SK-N-SH (cell line): Measurements from ENCODE around the gene SCN8A. TPM values are rescaled to one million over a fixed set of nuclear protein-coding genes. Genes with fewer than 3 reads are reported as not detected.

Experiments
- CTCF ChIA-PET: fragments of 300-600, 350-600 bp; formaldehyde crosslinking; extraction: SDS; loops from one replicate; lab custom pipeline; 2021; lab: Yijun Ruan, JAX
- POLR2A ChIA-PET: fragments of 350-600 bp; sonication (Branson Sonifier 250); formaldehyde crosslinking; extraction: SDS; loops from one replicate; lab custom pipeline; 2020; ENCODE audit warnings: antibody characterized with exemption, inconsistent platforms; lab: Yijun Ruan, JAX
- DNase-seq: peaks from one replicate; pipeline ENCODE4 v3.0.0; 2012
- H2AFZ ChIP-seq: fragments of 200-600 bp; sonication (generic); 2 replicates; pipeline ENCODE4 v1.8.1; 2016; ENCODE audit warnings: antibody characterized with exemption, mild to moderate bottlenecking, low read depth
- H3F3A ChIP-seq: fragments of 200-600 bp; sonication (generic); replicated peaks from 2 replicates; pipeline ENCODE3; 2016; ENCODE audit warnings: antibody characterized with exemption, mild to moderate bottlenecking; ENCODE audit not compliant: insufficient read depth
- H3K27ac ChIP-seq, 2 experiments: fragments of 200-500 bp in 1 of 2; fragments of 200-600 bp in 1 of 2; sonication (Bioruptor generic) in 1 of 2; sonication (generic), shearing (Covaris generic) in 1 of 2; 2 replicates each; pipeline versions ENCODE4 v1.5.1 to v1.6.1; 2014 to 2016; ENCODE audit warnings: low read depth in 2 of 2, inconsistent platforms in 1 of 2, low read length in 1 of 2, mild to moderate bottlenecking in 1 of 2, mixed read lengths in 1 of 2
- H3K27me3 ChIP-seq: fragments of 200-600 bp; sonication (generic), shearing (Covaris generic); 2 replicates; pipeline ENCODE4 v1.6.1; 2016; ENCODE audit warnings: mixed run types; ENCODE audit not compliant: insufficient read depth
- H3K36me3 ChIP-seq, 2 experiments: fragments of 200-500 bp in 1 of 2; fragments of 200-600 bp in 1 of 2; sonication (Bioruptor generic) in 1 of 2; sonication (generic) in 1 of 2; replicated peaks in 1 of 2; 2 replicates each; pipeline versions ENCODE3 to v1.5.1; 2014 to 2016; ENCODE audit warnings: low read length in 1 of 2, mild to moderate bottlenecking in 1 of 2; ENCODE audit not compliant: insufficient read depth in 2 of 2, control insufficient read depth in 1 of 2
- H3K4me1 ChIP-seq, 2 experiments: fragments of 200-500 bp in 1 of 2; fragments of 200-600 bp in 1 of 2; sonication (Bioruptor generic) in 1 of 2; sonication (generic), shearing (Covaris generic) in 1 of 2; 2 replicates each; pipeline versions ENCODE4 v1.5.1 to v1.6.1; 2014 to 2016; ENCODE audit warnings: low read depth in 1 of 2, low read length in 1 of 2, mixed run types in 1 of 2; ENCODE audit not compliant: insufficient read depth in 2 of 2, control insufficient read depth in 1 of 2
- H3K4me2 ChIP-seq: fragments of 200-600 bp; sonication (generic), shearing (Covaris generic); 2 replicates; pipeline ENCODE4 v1.6.1; 2017; ENCODE audit warnings: mixed run types
- H3K4me3 ChIP-seq, 2 experiments: fragments of 200-500 bp in 1 of 2; fragments of 200-600 bp in 1 of 2; sonication (Bioruptor generic) in 1 of 2; sonication (generic), shearing (Covaris generic) in 1 of 2; 2 replicates each; pipeline versions ENCODE4 v1.5.1 to v1.8.1; 2014 to 2016; ENCODE audit warnings: low read depth in 2 of 2, inconsistent platforms in 1 of 2, low read length in 1 of 2, mild to moderate bottlenecking in 1 of 2, mixed read lengths in 1 of 2, moderate library complexity in 1 of 2
- H3K79me2 ChIP-seq: fragments of 200-600 bp; sonication (generic); 2 replicates; pipeline ENCODE4 v1.8.1; 2017; ENCODE audit warnings: mild to moderate bottlenecking; ENCODE audit not compliant: insufficient read depth
- H3K9ac ChIP-seq: fragments of 200-600 bp; sonication (generic); 2 replicates; pipeline ENCODE4 v1.6.1; 2017; ENCODE audit warnings: mixed run types
- H3K9me2 ChIP-seq: fragments of 200-600 bp; sonication (generic); 2 replicates; pipeline ENCODE4 v1.6.1; 2017; ENCODE audit warnings: mixed run types
- H3K9me3 ChIP-seq: fragments of 200-600 bp; sonication (generic); 2 replicates; pipeline ENCODE4 v1.6.1; 2017; ENCODE audit warnings: mixed run types, mild to moderate bottlenecking, moderate library complexity
- H4K20me1 ChIP-seq: fragments of 200-600 bp; sonication (generic); 2 replicates; pipeline ENCODE4 v1.6.1; 2017; ENCODE audit warnings: mild to moderate bottlenecking, mixed run types; ENCODE audit not compliant: insufficient read depth
- CHD2 ChIP-seq: fragments of 150-350 bp; IDR thresholded peaks from 2 replicates; pipeline ENCODE4 v1.6.1; 2018; ENCODE audit warnings: low read length; ENCODE audit not compliant: partially characterized antibody
- EZH2phosphoT487 ChIP-seq: fragments of 200-600 bp; sonication (generic); IDR thresholded peaks from 2 replicates; pipeline ENCODE4 v1.6.1; 2017; ENCODE audit warnings: low read depth, mixed run types, mild to moderate bottlenecking, antibody characterized with exemption, moderate library complexity, borderline replicate concordance
- FOSL2 ChIP-seq: IDR thresholded peaks from 2 replicates; pipeline ENCODE4 v1.4.0; 2012; ENCODE audit warnings: low read depth, mild to moderate bottlenecking, moderate library complexity, borderline replicate concordance
- FOXJ3 ChIP-seq: sonication (generic); formaldehyde crosslinking; IDR thresholded peaks from 2 replicates; pipeline ENCODE4 v1.5.1; 2020; ENCODE audit warnings: mild to moderate bottlenecking, missing genetic modification reagents
- GATA2 ChIP-seq: sonication (generic); formaldehyde crosslinking; IDR thresholded peaks from 2 replicates; pipeline ENCODE4 v1.5.0; 2020; ENCODE audit warnings: mild to moderate bottlenecking, missing genetic modification reagents
- MXI1 ChIP-seq: IDR thresholded peaks from 2 replicates; pipeline ENCODE4 v1.6.1; 2012; ENCODE audit warnings: mild to moderate bottlenecking, low read depth, low read length, improper control_type of control experiment
- NFIC ChIP-seq: IDR thresholded peaks from 2 replicates; pipeline ENCODE4 v1.4.0; 2012; ENCODE audit warnings: borderline replicate concordance
- NRF1 ChIP-seq: IDR thresholded peaks from 2 replicates; pipeline ENCODE4 v1.6.1; 2012; ENCODE audit warnings: low read depth, mild to moderate bottlenecking, low read length
- RAD21 ChIP-seq: IDR thresholded peaks from 2 replicates; pipeline ENCODE4 v1.6.1; 2012; ENCODE audit warnings: mild to moderate bottlenecking, low read length
- RCOR1 ChIP-seq: fragments of 150-350 bp; IDR thresholded peaks from 2 replicates; pipeline ENCODE4 v1.6.1; 2017; ENCODE audit warnings: antibody characterized with exemption, low read length
- RFX5 ChIP-seq: IDR thresholded peaks from 2 replicates; pipeline ENCODE4 v1.6.1; 2012; ENCODE audit warnings: mild to moderate bottlenecking, improper control_type of control experiment, low read length
- RXRA ChIP-seq: IDR thresholded peaks from 2 replicates; pipeline ENCODE4 v1.4.0; 2012; ENCODE audit warnings: low read depth, mild to moderate bottlenecking, borderline replicate concordance
- SIN3A ChIP-seq: IDR thresholded peaks from 2 replicates; pipeline ENCODE4 v1.6.1; 2012; ENCODE audit warnings: low read depth, mild to moderate bottlenecking, low read length, moderate library complexity, borderline replicate concordance
- SMC3 ChIP-seq: IDR thresholded peaks from 2 replicates; pipeline ENCODE4 v1.6.1; 2012; ENCODE audit warnings: low read depth, low read length, improper control_type of control experiment
- TAF1 ChIP-seq: IDR thresholded peaks from 2 replicates; pipeline ENCODE4 v1.6.1; 2012; ENCODE audit warnings: low read depth, mild to moderate bottlenecking, low read length, moderate library complexity, borderline replicate concordance
- TCF12 ChIP-seq: IDR thresholded peaks from 2 replicates; pipeline ENCODE4 v1.4.0; 2012
- TEAD4 ChIP-seq: IDR thresholded peaks from 2 replicates; pipeline ENCODE4 v1.4.0; 2012; ENCODE audit warnings: mild to moderate bottlenecking, borderline replicate concordance; ENCODE audit not compliant: insufficient read depth
- YY1 ChIP-seq: IDR thresholded peaks from 2 replicates; pipeline ENCODE4 v1.4.0; 2012; ENCODE audit warnings: low read depth, mild to moderate bottlenecking
- WGBS: methylation state at CpG from one replicate; pipeline ENCODE4 v1.1.6; 2017; ENCODE audit warnings: low lambda C conversion rate; 5-methylcytosine and 5-hydroxymethylcytosine counted together
- polyA plus RNA-seq, 3 experiments: library from polyadenylated mRNA; depleted of rRNA; stranded (reverse); fragments of >200 nt; gene quantifications; 2 replicates each; pipeline ENCODE4 v1.2.3, GENCODE V29; 2012
- TF ChIP-seq, protein P1 (sequence below): IDR thresholded peaks from 2 replicates; pipeline ENCODE4 v1.4.0; 2012; ENCODE audit warnings: low read depth
- TF ChIP-seq, protein P2 (sequence below): IDR thresholded peaks from 2 replicates; pipeline ENCODE4; 2012
- TF ChIP-seq, protein P3 (sequence below): fragments of 200-600 bp; sonication (generic); IDR thresholded peaks from 2 replicates; pipeline ENCODE4 v1.6.1; 2017; ENCODE audit warnings: antibody characterized with exemption, mild to moderate bottlenecking, moderate library complexity
- TF ChIP-seq, protein P4 (sequence below): fragments of 150-350 bp; IDR thresholded peaks from 2 replicates; pipeline ENCODE4 v1.6.1; 2016; ENCODE audit warnings: mild to moderate bottlenecking, low read depth, low read length
- TF ChIP-seq, protein P5 (sequence below): IDR thresholded peaks from 2 replicates; pipeline ENCODE4 v1.4.0; 2012; ENCODE audit warnings: low read depth, borderline replicate concordance
- TF ChIP-seq, protein P6 (sequence below): IDR thresholded peaks from 2 replicates; pipeline ENCODE4 v1.4.0; 2012; ENCODE audit warnings: low read depth, borderline replicate concordance

Gene SCN8A
- polyA plus RNA-seq, 1 of the 3 experiments (the other 2 are of a cell fraction): 7.1 TPM

DNA sequence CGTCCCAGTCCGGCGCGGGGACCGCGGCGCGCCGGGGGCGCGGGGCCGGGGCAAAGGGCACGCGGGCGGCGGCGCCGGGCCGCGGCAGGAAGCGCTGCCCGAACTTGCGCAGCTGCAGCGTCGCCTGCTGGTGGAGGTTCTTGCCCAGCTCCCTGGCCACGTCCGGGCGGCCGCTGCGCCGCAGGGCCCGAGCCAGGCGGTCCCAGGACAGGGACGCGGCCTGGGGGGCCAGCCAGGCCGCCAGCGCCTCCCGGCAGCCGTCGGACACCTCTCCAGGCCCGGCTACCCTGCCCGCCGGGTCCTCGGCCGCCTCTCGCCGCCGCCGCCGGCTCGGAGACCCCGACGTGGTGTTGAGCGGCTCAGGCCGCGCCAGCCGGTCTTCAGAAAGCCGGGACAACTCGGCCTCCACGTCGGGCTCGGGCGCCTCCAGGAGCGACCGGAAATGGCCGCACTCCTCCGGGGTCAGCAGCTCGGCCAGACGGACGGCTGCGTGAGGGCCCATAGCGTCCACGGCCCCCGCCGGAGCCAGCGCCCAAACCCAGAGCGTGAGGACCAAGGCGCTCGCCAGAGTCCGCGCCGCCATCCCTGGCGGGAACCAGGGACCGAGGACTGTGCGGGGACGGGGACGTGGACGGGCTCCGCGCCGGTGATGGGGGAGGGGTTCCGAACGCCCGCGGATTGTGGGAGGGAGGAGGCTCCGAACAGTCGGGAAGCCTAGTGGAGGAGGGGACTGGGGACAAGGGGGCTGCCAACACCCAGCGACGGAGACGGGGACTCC, 223.5 kb downstream of the SCN8A start:
- WGBS: 68% methylated on average over 35 of the region's 100 CpGs

More for the DNA sequence above, 223.5 kb downstream of the SCN8A start:
- Histone ChIP-seq H3K9ac (no peak overlapping the region), H4K20me1 (no peaks in the 10 kb centered on the region), H2AFZ (peak overlapping the region; percentile 65; the same call in 1 of the 2 replicates), H3K4me2 (peak overlapping the region; percentile 52; the same call in 1 of the 2 replicates), H3K79me2 (no peaks in the 10 kb centered on the region), H3K36me3 (no peaks in the 10 kb centered on the region), H3F3A (peaks cover 10% of the 10 kb centered on the region), H3K4me1 (peaks cover 8 to 14% of the 10 kb centered on the region in 2 experiments; a peak in 3 of 4 replicates), H3K27me3 (no peaks in the 10 kb centered on the region), H3K9me3 (no peaks in the 10 kb centered on the region), H3K27ac (no peak overlapping the region; a peak in 1 of 4 replicates), H3K9me2 (no peaks in the 10 kb centered on the region), H3K4me3 (peak overlapping the region; percentile 26 to 48; a peak in 2 of 4 replicates)
- ChIA-PET POLR2A (no interaction called here), CTCF (interaction anchor here (0.8 to 11.3 kb wide), 32 partner anchors 10 to 473 kb away, joined by 3 to 194 read pairs (median 5); partner anchors contain the start of genes SCN8A and SLC4A8)
- no peak for TF ChIP-seq FOSL2
- no peak for TF ChIP-seq YY1
- TF ChIP-seq NRF1: peak; percentile 32; the same call in 1 of the 2 replicates
- no peak for TF ChIP-seq SIN3A
- no peak for TF ChIP-seq TEAD4
- TF ChIP-seq, protein P1, sequence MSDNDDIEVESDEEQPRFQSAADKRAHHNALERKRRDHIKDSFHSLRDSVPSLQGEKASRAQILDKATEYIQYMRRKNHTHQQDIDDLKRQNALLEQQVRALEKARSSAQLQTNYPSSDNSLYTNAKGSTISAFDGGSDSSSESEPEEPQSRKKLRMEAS: 0 out of 2 replicates have a peak, but pooled peaks have one; percentile 26
- TF ChIP-seq SMC3: peak; percentile 66
- TF ChIP-seq, protein P2, sequence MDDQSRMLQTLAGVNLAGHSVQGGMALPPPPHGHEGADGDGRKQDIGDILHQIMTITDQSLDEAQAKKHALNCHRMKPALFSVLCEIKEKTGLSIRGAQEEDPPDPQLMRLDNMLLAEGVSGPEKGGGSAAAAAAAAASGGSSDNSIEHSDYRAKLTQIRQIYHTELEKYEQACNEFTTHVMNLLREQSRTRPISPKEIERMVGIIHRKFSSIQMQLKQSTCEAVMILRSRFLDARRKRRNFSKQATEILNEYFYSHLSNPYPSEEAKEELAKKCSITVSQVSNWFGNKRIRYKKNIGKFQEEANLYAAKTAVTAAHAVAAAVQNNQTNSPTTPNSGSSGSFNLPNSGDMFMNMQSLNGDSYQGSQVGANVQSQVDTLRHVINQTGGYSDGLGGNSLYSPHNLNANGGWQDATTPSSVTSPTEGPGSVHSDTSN: no peak
- TF ChIP-seq, protein P3, sequence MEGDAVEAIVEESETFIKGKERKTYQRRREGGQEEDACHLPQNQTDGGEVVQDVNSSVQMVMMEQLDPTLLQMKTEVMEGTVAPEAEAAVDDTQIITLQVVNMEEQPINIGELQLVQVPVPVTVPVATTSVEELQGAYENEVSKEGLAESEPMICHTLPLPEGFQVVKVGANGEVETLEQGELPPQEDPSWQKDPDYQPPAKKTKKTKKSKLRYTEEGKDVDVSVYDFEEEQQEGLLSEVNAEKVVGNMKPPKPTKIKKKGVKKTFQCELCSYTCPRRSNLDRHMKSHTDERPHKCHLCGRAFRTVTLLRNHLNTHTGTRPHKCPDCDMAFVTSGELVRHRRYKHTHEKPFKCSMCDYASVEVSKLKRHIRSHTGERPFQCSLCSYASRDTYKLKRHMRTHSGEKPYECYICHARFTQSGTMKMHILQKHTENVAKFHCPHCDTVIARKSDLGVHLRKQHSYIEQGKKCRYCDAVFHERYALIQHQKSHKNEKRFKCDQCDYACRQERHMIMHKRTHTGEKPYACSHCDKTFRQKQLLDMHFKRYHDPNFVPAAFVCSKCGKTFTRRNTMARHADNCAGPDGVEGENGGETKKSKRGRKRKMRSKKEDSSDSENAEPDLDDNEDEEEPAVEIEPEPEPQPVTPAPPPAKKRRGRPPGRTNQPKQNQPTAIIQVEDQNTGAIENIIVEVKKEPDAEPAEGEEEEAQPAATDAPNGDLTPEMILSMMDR: peak; percentile 49
- no peak for TF ChIP-seq TAF1
- TF ChIP-seq, protein P4, sequence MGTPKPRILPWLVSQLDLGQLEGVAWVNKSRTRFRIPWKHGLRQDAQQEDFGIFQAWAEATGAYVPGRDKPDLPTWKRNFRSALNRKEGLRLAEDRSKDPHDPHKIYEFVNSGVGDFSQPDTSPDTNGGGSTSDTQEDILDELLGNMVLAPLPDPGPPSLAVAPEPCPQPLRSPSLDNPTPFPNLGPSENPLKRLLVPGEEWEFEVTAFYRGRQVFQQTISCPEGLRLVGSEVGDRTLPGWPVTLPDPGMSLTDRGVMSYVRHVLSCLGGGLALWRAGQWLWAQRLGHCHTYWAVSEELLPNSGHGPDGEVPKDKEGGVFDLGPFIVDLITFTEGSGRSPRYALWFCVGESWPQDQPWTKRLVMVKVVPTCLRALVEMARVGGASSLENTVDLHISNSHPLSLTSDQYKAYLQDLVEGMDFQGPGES: no peak
- TF ChIP-seq, protein P5, sequence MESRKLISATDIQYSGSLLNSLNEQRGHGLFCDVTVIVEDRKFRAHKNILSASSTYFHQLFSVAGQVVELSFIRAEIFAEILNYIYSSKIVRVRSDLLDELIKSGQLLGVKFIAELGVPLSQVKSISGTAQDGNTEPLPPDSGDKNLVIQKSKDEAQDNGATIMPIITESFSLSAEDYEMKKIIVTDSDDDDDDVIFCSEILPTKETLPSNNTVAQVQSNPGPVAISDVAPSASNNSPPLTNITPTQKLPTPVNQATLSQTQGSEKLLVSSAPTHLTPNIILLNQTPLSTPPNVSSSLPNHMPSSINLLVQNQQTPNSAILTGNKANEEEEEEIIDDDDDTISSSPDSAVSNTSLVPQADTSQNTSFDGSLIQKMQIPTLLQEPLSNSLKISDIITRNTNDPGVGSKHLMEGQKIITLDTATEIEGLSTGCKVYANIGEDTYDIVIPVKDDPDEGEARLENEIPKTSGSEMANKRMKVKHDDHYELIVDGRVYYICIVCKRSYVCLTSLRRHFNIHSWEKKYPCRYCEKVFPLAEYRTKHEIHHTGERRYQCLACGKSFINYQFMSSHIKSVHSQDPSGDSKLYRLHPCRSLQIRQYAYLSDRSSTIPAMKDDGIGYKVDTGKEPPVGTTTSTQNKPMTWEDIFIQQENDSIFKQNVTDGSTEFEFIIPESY: no peak
- TF ChIP-seq GATA2: no peak
- TF ChIP-seq NFIC: no peak
- no peak for TF ChIP-seq RFX5
- no peak for TF ChIP-seq EZH2phosphoT487
- no peak for TF ChIP-seq TCF12
- no peak for TF ChIP-seq RCOR1
- no peak for TF ChIP-seq MXI1
- TF ChIP-seq CHD2: no peak
- peak; percentile 65 for TF ChIP-seq RAD21
- TF ChIP-seq RXRA: no peak
- no peak for TF ChIP-seq FOXJ3 (CRISPR knock-in tag)
- TF ChIP-seq, protein P6, sequence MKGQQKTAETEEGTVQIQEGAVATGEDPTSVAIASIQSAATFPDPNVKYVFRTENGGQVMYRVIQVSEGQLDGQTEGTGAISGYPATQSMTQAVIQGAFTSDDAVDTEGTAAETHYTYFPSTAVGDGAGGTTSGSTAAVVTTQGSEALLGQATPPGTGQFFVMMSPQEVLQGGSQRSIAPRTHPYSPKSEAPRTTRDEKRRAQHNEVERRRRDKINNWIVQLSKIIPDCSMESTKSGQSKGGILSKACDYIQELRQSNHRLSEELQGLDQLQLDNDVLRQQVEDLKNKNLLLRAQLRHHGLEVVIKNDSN: no peak
- DNase-seq: peak; percentile 95
